ENCODE data around the gene USP14. TPM values are rescaled to one million over a fixed set of nuclear protein-coding genes. Genes with fewer than 3 reads are reported as not detected.

USP14 gene
- polyA plus RNA-seq, 10 donors: 50.3 to 71.9 (median 58.0) TPM

DNA sequence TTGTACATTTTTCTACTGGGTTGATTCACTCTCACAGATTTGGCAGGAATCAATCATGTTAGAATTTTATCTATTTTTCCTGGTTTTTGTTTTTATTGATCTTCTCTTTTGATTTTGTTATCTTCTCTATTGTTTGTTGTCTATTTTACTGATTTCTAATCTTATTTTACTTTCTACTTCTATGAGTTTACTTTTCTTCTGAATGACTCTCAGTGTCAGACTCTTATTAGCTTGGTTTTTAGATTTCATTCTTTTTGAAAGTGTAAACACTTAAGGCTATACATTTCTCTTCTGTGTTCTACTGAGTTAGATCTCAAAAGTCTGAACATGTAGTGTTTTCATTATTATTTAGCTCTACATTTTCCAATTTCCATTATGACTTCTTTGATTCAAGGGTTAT is 62.4 kb downstream of the USP14 start:
- DNase-seq: no peak

DNA sequence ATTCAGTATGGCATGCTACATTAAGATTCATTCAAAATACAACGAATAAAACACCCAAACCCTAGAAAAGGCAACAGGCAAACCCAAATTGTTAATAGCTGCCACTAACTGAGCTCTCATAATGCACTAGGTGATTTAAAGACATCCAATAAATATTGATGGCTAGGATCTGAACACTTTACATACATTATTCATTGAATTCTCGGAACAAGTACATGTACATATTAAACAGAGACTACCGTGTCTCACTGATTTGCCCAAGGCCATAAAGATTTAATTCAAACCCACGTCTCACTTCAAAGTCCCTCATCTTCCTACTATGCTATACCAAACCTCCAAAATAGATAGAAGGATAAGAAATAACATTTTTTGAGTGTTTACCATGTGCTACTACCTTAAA is 67.4 kb downstream of the USP14 start:
- no peak for DNase-seq

DNA sequence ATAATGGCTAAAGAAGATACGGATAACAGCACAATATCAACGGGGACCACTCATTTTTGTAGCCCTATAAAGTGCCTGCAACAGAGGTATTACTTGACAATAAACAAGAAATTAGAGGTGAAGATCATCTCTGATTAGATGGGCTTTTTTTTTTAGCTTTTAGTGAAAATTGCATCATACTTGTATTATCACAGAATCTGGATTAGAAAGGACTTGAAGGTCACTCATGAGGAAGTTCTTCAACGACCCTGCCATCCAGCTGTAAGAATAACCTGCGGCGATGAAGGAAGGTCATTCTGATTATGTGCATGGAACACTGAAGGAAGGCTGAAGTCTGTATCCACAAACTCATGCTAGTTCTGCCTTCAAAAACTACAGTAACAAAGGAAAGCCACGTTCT is 69.0 kb downstream of the USP14 start:
- no peak for DNase-seq

DNA sequence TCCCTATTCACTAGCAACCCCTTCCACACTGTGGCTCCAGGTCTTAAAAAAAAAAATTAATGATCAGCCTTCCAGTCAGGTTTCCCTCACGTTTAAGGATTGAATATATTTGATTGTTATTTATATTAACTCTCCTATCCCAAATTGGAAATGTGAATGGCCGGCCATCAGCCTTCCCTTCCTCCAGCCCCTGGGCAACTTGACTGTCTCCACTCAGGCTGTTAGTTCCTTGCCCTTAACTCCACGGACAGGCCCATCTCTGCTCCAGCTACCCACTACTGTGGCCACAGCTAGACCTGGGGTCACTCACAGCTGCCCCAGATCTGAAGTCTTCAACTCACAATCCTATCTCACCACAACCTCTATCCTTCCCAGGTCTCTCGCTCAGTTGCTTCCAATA is 69.5 kb downstream of the USP14 start:
- no peak for DNase-seq

DNA sequence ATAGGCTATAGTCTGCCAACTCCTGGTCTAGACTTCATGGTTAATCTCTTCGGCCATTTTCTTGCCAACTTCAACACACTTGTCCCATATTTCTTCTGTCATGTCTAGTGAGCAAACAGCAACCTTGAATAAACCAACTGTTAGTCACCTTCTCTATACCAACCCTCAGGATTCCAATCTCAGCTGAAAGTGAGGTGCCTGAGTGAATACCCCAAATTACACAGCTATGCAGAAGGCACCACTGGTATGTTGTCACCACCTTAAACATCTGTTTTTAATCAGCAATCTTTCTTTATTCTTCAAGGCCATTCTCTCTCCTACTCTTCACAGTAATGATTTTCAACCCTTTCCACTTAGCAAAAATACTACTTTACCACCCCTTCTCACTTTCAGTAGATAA is 70.2 kb downstream of the USP14 start:
- no peak for DNase-seq

DNA sequence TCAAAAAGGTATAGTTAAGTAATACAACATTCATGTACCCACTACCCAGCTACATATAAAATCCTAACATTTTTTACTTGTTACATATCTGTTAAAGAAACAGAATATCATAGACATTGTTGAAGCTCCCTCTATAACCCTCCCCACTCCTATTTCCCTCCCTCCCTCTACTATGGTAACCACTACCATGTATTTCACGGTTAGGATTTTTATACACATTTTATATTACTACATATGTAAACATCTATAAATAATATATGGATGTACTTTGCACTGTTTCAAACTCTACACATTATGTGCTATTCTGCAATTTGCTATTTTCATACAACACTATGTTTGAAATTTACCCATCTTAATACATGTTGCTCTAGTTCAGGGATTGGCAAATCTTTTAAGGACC is 73.2 kb downstream of the USP14 start:
- DNase-seq: no peak

DNA sequence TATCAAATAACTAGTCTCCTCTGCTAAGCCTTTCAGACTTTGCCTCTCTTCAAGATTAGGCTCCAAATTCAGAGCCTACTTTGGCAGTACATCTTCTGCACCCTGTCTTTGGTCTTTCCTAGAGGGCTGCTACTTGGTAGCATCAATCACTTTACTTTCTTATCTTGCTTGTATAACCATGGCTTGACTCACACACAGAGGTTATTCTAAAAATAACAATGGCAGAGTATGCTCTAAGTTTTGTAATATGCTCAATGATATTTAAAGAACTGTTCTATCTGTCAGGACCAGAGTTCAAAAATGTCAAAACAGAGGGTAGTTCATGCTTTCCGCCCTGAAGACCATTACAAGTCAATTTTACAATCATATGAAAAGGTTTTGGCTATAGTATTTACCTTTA is 81.8 kb downstream of the USP14 start:
- DNase-seq: no peak

DNA sequence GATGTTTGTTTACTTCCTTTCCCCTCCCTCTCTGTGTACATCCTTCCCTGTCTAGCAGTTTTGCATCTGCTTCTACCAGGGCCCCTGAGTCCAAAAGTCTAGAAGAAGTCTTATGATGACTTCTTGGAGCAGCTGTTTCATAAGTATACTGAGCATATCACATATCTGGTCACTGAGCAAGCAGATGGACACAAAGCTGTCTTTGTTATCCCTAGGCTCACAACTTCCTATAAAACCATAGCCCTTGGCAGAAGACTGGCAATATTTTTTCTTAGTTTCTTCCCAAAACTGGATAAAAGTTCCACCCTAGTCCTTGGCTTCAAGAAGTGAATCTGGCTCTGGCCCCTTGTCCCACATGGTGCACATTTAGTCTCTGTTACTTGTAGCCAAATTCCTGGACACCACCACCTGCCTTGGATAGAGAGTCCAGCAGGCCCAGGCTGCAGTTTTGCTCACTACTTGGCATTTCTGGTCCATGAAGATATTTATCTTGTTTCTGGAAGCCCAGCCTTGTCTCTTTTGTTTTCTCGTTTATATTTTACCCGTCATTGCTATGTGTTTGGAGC is 87.0 kb downstream of the USP14 start:
- DNase-seq: peak in 1 of 3 donors; percentile 12

DNA sequence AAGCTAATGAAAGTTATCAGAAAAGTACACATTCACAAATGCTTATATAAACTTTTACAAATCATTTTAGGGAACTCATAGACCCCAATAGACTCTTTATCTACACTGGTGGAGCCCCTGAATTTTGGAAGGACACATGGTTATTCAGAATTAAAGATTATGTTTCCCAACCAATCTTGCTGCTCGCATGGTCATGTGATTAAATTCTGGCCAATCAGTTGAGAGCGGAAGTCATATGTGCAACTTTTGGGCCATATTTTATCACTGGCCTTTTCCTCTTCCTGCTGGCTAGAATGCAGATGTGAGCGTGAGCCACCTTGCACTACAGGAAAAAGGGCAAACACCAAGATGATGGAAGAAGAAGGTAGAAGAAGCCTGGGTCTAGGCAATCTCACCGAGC is 89.7 kb downstream of the USP14 start:
- DNase-seq: no peak

DNA sequence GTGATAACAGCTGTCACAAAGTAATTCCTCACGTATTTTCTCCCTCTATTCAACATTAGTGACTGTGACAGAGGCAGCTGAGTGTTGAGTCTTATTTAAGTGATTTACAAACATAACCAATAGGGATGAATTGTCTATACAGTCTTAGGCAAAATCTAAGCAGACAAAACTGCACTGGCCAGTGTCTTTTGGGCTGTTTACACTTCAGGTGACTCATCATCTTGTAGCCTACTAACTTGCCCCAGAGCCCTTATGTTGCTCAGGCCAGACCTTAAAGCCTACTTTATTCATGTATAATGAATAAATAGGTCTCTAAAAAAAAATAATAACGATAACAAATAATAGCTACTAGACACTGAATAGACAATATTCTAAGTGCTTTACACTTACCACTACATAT is 92.3 kb downstream of the USP14 start:
- no peak for DNase-seq

DNA sequence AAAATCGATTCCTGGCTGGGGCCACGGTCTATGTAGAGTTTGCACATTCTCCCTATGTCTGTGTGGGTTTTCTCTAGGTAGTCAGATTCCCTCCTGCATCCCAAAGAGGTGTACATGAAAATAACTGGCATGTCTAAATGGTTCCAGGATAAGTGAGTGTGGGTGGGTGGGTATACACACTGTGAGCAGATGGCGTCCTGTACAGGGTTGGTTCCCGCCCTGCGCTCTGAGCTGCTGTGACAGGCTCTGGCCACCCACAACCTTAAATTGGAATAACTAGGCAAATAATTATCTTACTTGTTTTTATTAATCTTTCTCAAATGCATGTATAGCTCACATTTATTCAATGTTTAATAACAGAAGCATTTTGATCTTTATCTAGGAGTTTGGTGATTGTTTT is 93.2 kb downstream of the USP14 start:
- DNase-seq: no peak

DNA sequence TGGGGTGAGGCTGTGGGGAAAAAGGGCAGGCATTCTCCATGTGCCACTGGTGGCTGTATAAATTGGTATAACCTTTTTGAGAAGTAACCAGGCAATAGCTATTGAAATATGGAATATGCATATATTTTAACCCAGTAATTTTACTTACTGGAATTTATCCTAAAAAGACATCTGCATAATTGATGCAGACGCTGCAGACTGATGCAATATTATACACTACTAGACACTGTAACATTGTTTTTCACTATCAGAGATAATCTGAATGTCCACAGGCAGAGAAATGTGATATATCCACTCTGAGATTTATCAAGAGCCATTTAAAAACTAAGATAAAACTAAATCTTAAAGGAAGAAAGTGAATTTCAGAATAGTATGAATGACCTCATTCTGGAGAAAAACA is 94.8 kb downstream of the USP14 start:
- no peak for DNase-seq

DNA sequence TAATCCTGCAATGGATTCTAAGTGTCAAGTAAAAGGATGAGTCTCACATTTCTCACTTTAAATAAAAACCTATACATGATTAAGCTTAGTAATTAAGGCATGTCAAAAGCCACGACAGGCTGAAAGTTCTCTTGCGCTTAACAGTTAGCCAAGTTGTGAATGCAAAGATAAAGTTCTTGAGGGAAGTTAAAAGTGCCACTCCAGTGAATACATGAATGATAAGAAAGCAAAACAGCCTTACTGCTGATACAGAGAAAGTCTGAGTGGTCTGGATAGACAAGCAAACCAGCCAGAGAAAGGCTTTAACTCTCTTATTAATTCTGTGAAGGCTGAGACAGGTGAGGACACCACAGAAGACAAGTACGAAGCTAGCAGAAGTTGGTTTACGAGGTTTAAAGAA is 96.8 kb downstream of the USP14 start:
- DNase-seq: no peak

DNA sequence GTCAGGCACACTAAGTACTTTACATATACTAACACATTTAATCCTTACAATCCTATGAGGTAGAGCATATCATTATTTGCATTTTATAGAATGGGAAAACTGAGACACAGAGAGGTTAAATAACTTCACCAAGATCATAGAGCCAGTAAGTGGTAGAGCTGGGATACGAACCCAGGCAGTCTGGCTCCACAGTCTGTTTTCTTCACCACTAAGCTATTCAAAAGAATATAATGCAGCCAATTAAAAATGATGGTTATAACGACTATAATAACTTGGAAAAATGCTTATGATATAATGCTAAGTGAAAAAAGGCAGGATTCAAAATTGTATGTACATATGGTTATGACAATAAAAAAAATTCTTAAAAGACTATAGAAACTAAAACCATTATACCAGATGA is 102.2 kb downstream of the USP14 start:
- DNase-seq: no peak

DNA sequence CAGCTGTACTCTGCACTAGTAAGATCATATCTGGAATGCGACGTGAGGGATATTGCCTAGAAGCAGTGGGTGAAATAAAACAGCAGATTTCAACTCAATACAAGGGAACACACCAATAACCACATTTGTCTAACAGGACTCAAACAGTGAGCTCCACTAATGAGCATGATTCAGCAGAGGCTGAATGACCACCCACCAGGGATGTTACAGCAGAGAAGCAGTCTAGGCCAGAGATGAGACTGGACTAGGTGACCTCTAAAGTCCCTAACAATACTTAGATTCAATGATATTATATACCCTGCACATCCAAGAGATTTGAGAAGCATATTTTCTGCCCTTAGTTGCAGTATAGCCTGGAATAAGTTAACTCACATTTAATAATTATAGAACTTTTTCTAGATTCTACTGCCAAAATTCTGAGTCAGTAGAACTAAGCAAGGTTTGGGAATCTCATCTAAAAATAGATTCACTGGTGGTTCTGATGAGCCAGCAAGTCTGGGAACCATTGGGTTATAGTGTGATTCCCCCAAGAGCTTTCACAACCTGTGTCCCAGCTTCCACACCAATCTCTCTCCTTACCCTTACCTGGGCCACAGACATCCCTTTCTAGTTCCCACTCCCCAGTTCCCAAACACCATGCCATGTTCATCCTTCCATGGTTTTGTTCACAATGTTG is 103.2 kb downstream of the USP14 start:
- no peak for DNase-seq

Other genes starting within 250 kb of the USP14 start
- gene TUBB8B, start 108.9 kb upstream of the USP14 start, polyA plus RNA-seq (ENCODE audit: insufficient read length in 10 of 10): under 1 TPM in 1 of 10 donors, not detected in 9; 0.27 TPM
- gene THOC1, start 109.5 kb downstream of the USP14 start, polyA plus RNA-seq (ENCODE audit: insufficient read length in 10 of 10): 10 to 100 TPM; 25.8 to 72.0 (median 37.4) TPM